SKM-1 (cell line): ENCODE data around the gene ZNF398.
"Not testable (repeated sequence)": the region's sequence is repeated elsewhere in the genome, so short reads cannot be mapped to it uniquely, and the experiment has no call there.

Experiments used
- DNase-seq: peaks from one replicate; lab custom pipeline; 2025; ENCODE audit not compliant: unreplicated experiment; lab: John Stamatoyannopoulos, UW

The ZNF398 gene

GRCh38 chr7:149223761-149224160 lies 76.5 kb downstream of the ZNF398 start:
- no peak for DNase-seq

- DNase-seq: no peak
These were observed 77.1 kb downstream of the ZNF398 start for GRCh38 chr7:149224352-149224751.

- DNase-seq: no peak
These were observed 77.9 kb downstream of the ZNF398 start for GRCh38 chr7:149225106-149225505.

GRCh38 chr7:149225656-149226055 lies 78.4 kb downstream of the ZNF398 start:
- no peak for DNase-seq

- not testable (repeated sequence) for DNase-seq
These were observed 79.1 kb downstream of the ZNF398 start for GRCh38 chr7:149226366-149226765.

- no peak for DNase-seq
These were observed 79.7 kb downstream of the ZNF398 start for GRCh38 chr7:149226840-149227494.

GRCh38 chr7:149228831-149229471 lies 81.7 kb downstream of the ZNF398 start:
- no peak for DNase-seq

GRCh38 chr7:149229526-149229925 lies 82.3 kb downstream of the ZNF398 start:
- no peak for DNase-seq

- no peak for DNase-seq
These were observed 85.1 kb downstream of the ZNF398 start for GRCh38 chr7:149232362-149232761.
